Stimulated activated naive CD8-positive, alpha-beta T cell treated with anti-CD3 and anti-CD28 coated beads, Interleukin-15, amount 100 ng/mL, for 72 hours (primary cell): ENCODE measurements around the gene LTBP1.
"Not testable (repeated sequence)": the region's sequence is repeated elsewhere in the genome, so short reads cannot be mapped to it uniquely, and the experiment has no call there.

Source experiments
- ATAC-seq: fragments of 150-1000 bp; cut with Tn5 transposase; 2 replicates; pipeline ENCODE4 v1.10.0; 2021; ENCODE audit warnings: mild to moderate bottlenecking, moderate library complexity
- DNase-seq, 2 donors: peaks; one replicate each; pipeline ENCODE4 v3.0.0; 2021 to 2022
- H3K27ac Mint-ChIP-seq, 2 donors: one replicate each; pipeline ENCODE4 v1.8.0; 2022; ENCODE audit warnings: mild to moderate bottlenecking in 2 of 2, mixed read lengths in 2 of 2, moderate library complexity in 2 of 2
- H3K27me3 Mint-ChIP-seq: one replicate; pipeline ENCODE4 v1.8.0; 2022; ENCODE audit warnings: mixed read lengths
- H3K4me1 Mint-ChIP-seq: one replicate; pipeline ENCODE4 v1.8.0; 2022; ENCODE audit warnings: mild to moderate bottlenecking, mixed read lengths
- H3K4me3 Mint-ChIP-seq, 2 donors: one replicate each; pipeline ENCODE4 v1.8.0; 2022; ENCODE audit warnings: mild to moderate bottlenecking in 2 of 2, mixed read lengths in 2 of 2, moderate library complexity in 1 of 2
- H3K9me3 Mint-ChIP-seq, 2 donors: one replicate each; pipeline ENCODE4 v1.8.0; 2022; ENCODE audit warnings: mixed read lengths in 2 of 2

Gene LTBP1

DNA sequence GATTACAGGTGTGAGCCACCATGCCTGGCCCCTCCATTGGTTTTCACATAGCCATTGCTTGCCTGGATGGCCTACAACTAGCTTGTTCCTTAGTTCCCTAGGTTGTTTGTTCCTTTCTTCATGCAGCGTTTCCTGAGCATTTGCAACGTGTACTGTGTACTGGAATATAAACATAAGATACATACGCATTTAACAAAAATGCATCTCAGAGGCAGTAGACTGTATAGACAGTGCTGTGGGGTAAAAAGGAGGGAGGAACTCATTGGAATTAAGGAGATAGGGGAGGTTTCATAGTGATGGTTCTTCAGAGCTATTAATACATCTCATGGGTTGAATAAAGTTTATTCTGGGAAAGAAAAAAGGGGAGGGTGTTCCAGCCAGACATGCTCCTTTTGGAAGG is 269.2 kb downstream of the LTBP1 start:
- H3K4me3 Mint-ChIP-seq = no peak overlapping the region
- H3K27ac Mint-ChIP-seq = no peak overlapping the region
- DNase-seq (no peak), ATAC-seq (no peak)
- H3K9me3 Mint-ChIP-seq = no peaks in the 10 kb centered on the region
- peaks cover 12% of the 10 kb centered on the region for H3K4me1 Mint-ChIP-seq
- H3K27me3 Mint-ChIP-seq = peaks cover 6% of the 10 kb centered on the region

DNA sequence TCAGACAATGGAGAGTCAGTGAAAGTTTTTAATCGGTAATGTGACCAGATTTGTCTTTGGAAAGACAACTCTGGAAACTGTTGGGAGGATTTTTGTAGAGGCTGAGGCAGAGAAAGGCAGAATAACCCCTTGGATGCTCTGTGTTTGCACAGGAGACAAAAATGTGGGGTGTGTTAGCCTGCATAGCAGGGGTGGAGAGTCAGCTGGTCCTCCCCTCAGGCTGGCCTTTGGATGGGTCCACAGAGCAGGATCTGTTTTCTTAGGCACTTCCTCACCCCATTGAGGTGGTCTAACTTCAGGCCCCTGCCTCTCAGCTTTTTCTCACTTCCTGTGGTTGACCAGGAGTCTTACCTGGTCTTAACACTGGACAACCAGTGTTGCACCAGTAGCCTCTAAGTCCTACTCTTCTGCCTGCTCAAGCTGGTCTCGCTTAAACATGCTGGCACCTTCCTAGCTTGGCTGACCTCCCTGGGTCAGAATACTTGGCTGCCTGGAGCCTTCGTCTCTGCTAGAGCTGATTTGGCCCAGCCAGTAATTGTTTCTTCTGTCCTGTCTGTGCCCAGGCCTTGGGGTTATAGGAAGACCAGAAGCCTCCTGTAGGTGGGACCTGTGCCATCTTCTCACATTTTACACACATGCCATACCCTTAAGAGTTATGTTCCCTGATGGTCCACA is 269.9 kb downstream of the LTBP1 start:
- peak; percentile 35 for ATAC-seq
- peaks cover 6% of the 10 kb centered on the region for H3K27me3 Mint-ChIP-seq
- no peak for DNase-seq
- no peaks in the 10 kb centered on the region for H3K9me3 Mint-ChIP-seq
- H3K4me1 Mint-ChIP-seq = peaks cover 12% of the 10 kb centered on the region
- H3K27ac Mint-ChIP-seq = no peak overlapping the region
- no peak overlapping the region for H3K4me3 Mint-ChIP-seq

DNA sequence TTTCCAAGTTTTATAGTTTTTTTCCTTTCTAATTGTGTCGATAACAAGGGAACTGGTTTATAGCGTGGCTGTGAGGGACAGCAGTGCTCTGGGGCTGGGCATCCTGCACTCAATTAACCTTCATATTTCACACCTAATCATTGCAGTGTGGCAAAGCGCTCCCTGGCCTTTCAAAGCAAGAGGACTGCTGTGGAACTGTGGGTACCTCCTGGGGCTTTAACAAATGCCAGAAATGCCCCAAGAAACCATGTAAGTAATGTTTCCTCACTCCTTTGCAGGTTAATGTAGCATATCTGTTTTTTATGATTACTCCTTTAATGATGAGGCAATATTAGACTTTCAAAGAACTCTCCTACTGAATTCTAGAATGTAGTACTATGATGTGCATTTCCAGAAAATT is 270.7 kb downstream of the LTBP1 start:
- peaks cover 6% of the 10 kb centered on the region for H3K27me3 Mint-ChIP-seq
- ATAC-seq = no peak

DNA sequence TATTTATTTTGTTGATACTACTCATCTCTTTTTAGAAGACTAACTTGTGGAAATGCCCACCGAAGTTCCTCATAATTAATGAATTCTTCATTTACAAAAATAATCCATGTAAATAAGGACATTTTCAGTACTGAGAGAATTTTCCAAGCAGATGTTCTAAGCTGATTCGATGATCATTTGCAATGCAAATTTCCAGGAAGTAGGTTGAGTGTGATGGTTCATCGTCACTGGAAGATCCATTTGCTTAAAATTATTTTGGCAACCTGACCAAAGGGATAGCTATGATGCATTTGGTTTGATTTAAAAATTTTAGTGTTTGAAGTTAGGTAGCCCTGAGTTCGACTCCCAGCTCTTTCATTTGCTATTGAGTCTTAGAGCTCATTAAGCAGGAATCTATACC is 272.4 kb downstream of the LTBP1 start:
- Mint-ChIP-seq H3K9me3 (no peaks in the 10 kb centered on the region), H3K27me3 (peaks cover 6% of the 10 kb centered on the region), H3K27ac (no peak overlapping the region), H3K4me3 (no peak overlapping the region), H3K4me1 (peaks cover 12% of the 10 kb centered on the region)
- DNase-seq = no peak
- no peak for ATAC-seq

More for the DNA sequence above, 270.7 kb downstream of the LTBP1 start:
- no peak overlapping the region for H3K27ac Mint-ChIP-seq
- peaks cover 12% of the 10 kb centered on the region for H3K4me1 Mint-ChIP-seq
- no peaks in the 10 kb centered on the region for H3K9me3 Mint-ChIP-seq
- DNase-seq = no peak
- H3K4me3 Mint-ChIP-seq = no peak overlapping the region

DNA sequence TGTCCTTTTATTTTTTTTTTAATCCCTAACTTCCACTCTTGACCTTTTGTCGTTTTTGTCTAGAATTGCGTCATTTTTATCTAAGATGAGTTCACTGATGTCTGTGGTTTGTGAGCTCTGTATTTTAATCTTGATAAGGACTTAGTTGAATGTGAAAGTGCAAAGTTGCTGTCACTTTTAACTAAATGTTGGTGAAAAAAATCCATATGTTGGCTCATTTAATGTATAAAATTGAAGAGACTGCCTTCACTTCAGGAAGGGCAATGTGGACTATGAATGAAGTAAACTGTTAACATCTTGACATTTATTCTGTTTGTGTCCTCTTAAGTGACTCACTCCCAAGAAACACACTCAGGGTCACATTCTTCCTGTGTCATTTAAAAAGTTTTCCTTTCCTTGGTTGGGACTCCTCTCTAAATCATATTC is 273.1 kb downstream of the LTBP1 start:
- Mint-ChIP-seq H3K27me3 (peaks cover 6% of the 10 kb centered on the region), H3K9me3 (no peaks in the 10 kb centered on the region), H3K27ac (no peak overlapping the region), H3K4me1 (peaks cover 7% of the 10 kb centered on the region), H3K4me3 (peak overlapping the region in 1 of 2 donors; percentile 4)
- DNase-seq (no peak), ATAC-seq (no peak)

DNA sequence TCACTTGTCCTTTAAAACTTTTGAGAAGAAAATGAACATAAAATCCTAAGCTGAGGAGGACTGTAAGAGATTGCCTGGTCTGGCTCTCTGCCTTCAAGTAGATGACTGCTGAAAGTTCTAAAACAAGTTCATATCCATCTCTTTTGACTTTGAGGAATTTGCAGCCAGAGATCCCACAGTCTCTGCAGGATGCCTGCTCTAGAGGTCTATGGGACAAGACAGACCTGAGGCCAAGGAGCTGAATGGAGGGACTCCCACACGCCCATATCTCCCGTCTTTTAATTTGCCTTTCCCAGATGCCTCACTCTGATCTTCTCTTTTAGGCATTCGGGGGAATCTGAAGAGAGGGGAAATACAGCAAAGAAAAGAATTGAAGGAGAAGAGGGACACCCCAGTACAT is 273.8 kb downstream of the LTBP1 start:
- Mint-ChIP-seq H3K4me3 (no peak overlapping the region), H3K4me1 (peaks cover 7% of the 10 kb centered on the region), H3K27me3 (peaks cover 6% of the 10 kb centered on the region), H3K9me3 (peaks cover 4 to 6% of the 10 kb centered on the region in 2 donors), H3K27ac (peak overlapping the region in 1 of 2 donors; percentile 69)
- DNase-seq = no peak
- ATAC-seq = no peak

DNA sequence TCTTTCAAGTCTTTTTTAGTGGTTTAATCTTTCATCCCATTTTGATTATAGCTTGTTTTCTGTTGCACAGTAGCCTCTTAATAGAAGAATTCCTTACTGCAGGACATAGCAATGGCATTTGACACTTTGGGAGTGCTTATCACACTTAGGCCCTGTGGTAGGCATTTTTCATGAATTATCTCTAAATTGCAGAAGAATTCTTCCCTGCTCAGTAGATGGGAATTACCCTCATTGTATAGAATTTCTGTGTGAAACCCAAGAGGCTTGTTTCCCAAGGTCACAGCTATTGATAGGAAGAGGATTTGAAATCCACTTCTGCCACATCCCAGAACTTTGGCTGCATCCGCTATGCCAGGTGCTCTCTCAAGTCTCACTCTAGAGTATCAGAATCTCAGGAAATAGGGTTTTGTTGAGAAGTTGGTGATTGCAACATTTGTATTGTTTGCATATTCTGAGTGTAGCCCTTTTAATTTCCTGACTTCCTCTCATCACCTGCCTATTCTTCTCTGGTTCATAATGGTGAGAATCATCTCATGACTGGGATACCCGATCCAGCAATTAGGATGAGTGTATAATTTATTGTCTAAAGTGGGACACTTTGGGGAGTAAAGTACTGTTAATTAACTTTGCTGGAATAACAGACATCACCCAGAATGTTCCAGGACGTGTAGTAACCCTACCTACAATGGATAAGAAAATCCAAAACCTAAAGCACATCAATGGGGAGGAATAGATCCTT is 274.5 kb downstream of the LTBP1 start:
- Mint-ChIP-seq H3K27me3 (peaks cover 6% of the 10 kb centered on the region), H3K9me3 (peaks cover 5 to 11% of the 10 kb centered on the region in 2 donors), H3K4me3 (no peak overlapping the region), H3K4me1 (peaks cover 7% of the 10 kb centered on the region), H3K27ac (no peak overlapping the region)
- no peak for DNase-seq
- no peak for ATAC-seq

DNA sequence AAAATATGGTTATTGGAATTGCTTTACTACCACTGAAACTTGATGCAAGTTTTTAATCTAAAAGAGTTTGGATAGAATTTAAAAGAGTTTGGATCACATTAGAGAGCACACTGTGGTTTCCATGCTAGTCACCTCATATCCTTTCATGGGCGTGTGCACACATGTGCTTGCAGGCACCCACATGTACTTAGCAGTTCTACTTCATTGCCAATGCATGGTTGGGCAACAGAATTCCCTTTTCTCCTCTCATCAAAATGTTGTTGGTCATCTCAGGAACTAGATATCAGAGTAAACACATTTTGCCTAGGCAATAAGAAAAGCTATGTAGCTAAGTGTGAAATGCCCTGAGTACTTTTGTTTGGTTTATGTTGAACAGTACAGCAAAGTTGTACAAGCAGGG is 275.6 kb downstream of the LTBP1 start:
- no peak overlapping the region for H3K27ac Mint-ChIP-seq
- H3K9me3 Mint-ChIP-seq = peaks cover 5 to 11% of the 10 kb centered on the region in 2 donors
- peaks cover 7% of the 10 kb centered on the region for H3K4me1 Mint-ChIP-seq
- H3K27me3 Mint-ChIP-seq = peaks cover 6% of the 10 kb centered on the region
- ATAC-seq = no peak
- DNase-seq = no peak
- no peak overlapping the region for H3K4me3 Mint-ChIP-seq

DNA sequence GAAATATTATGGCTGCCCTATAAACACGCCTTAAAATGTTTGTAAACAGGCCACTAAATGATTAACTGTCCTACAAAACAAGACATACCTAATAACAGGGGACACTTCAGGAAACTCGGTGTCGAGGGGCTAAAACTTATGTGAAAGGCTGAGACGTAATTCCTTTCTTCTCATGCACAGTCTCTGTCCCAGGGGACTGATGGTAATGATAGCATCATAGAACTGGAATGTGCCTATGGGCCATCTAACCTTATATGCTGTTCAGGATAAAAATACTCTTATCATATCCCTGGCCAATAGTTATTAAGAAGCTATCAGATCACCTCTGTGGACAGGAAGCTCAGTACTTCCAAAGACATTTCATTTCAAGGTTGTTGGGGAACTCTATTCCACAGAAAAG is 277.1 kb downstream of the LTBP1 start:
- Mint-ChIP-seq H3K9me3 (peaks cover 5 to 11% of the 10 kb centered on the region in 2 donors), H3K4me3 (no peak overlapping the region), H3K27me3 (peaks cover 6% of the 10 kb centered on the region), H3K4me1 (peaks cover 7% of the 10 kb centered on the region), H3K27ac (no peak overlapping the region)
- DNase-seq (no peak), ATAC-seq (no peak)

DNA sequence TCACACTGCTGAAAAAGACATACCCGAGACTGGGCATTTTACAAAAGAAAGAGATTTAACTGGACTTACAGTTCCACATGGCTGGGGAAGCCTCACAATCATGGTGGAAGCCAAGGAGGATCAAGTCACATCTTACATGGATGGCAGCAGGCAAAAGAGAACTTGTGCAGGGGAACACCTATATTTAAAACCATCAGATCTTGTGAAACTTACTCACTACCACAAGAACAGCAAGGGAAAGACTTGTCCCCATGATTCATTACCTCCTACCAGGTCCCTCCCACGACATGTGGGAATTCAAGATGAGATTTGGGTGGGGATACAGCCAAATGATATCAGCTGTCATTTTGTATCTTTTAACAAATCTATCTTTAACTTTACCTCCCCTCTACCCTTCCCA is 278.6 kb downstream of the LTBP1 start:
- Mint-ChIP-seq H3K4me1 (no peaks in the 10 kb centered on the region), H3K4me3 (no peak overlapping the region), H3K9me3 (peaks cover 5 to 11% of the 10 kb centered on the region in 2 donors), H3K27me3 (peaks cover 4% of the 10 kb centered on the region), H3K27ac (no peak overlapping the region)
- DNase-seq (no peak), ATAC-seq (no peak)

DNA sequence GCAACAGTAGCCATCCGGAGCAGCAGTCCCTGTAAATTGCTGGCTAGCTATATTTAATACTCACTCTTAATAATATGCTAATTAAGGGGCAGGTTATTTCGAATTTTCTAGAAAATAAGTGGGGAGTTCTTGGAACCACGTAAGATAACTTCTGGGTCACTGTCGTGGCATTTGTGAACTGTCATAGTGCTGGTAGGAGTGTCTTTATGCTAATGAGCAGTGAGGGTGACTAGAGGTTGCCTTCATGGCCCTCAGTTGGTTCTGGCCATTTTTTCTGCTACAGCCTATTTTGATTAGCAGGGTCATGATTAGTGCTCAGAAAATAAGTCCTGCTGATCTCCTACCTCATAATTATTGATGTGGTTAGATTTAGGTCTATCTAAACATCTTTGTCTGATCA is 279.8 kb downstream of the LTBP1 start:
- no peaks in the 10 kb centered on the region for H3K27me3 Mint-ChIP-seq
- DNase-seq (no peak), ATAC-seq (no peak)
- no peak overlapping the region for H3K27ac Mint-ChIP-seq
- no peak overlapping the region for H3K4me3 Mint-ChIP-seq
- no peaks in the 10 kb centered on the region for H3K4me1 Mint-ChIP-seq
- H3K9me3 Mint-ChIP-seq = peaks cover 5 to 11% of the 10 kb centered on the region in 2 donors

DNA sequence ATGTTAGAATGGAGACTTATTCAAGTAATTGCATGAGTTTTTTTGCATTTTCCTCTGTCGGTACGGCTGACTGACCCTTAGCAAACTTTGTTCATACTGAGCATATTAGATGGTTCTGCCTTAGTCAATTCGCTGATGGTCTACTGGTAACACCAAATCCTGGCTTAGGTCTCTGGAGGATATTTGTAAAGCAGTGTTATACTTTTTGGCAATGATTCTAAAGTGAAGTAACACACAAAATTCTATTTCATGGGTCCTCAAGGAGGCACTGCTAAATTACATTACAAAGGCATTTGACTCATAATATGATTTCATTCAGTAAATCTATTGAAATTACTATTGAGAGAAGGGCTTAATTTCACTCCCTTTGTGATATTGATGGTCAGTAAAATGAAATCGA is 282.9 kb downstream of the LTBP1 start:
- DNase-seq = no peak

DNA sequence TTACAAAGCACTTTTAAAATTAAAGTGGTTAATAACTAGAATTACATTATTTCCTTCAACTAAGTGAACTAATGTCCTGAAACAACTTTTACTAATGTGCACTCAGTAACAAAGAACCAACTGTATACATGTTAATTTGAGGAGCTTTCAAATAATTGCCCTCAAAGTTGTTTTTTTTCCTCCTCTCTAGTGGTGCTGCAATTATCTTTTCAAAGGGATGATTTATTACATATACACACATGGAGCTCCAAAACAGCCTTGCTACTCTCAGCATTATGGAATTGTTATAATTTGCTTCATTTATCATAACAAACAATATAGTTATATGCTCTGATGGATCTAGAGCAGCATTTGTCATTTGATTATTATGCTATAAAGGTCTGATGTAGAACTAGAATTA is 283.4 kb downstream of the LTBP1 start:
- Mint-ChIP-seq H3K27ac (no peak overlapping the region), H3K9me3 (peaks cover 4 to 8% of the 10 kb centered on the region in 2 donors), H3K27me3 (peaks cover 21% of the 10 kb centered on the region), H3K4me1 (no peaks in the 10 kb centered on the region), H3K4me3 (no peak overlapping the region)
- no peak for DNase-seq
- ATAC-seq = no peak

More for the DNA sequence above, 282.9 kb downstream of the LTBP1 start:
- peaks cover 5 to 11% of the 10 kb centered on the region in 2 donors for H3K9me3 Mint-ChIP-seq
- no peaks in the 10 kb centered on the region for H3K4me1 Mint-ChIP-seq
- no peak overlapping the region for H3K4me3 Mint-ChIP-seq
- no peak overlapping the region for H3K27ac Mint-ChIP-seq
- peaks cover 16% of the 10 kb centered on the region for H3K27me3 Mint-ChIP-seq
- no peak for ATAC-seq

DNA sequence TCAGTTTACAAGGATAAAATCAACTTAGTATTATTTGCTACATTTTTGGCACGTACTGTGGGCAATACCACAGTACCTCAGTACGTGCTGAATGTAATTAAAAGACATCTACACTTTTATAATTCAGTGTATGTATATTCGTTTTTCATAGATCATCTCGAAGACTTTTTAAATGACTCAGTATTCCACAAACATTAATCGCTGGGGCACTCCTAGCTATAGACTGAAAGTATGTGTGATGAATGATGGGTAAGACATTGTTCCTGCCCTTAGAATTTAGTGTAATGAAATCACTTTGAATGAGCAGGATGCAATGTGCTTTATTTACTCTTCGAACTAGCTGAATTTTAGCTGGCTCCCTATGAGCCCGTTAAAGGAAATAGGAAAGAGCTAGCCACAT is 284.1 kb downstream of the LTBP1 start:
- DNase-seq = no peak

DNA sequence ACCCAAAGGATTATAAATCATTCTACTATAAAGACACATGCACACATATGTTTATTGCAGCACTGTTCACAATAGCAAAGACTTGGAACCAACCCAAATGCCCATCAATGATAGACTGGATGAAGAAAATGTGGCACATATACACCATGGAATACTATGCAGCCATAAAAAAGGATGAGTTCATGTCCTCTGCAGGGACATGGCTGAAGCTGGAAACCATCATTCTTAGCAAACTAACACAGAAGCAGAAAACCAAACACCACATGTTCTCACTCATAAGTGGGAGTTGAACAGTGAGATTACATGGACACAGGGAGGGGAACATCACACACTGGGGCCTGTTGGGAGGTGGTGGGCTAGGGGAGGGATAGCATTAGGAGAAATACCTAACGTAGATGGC is 288.8 kb downstream of the LTBP1 start:
- ATAC-seq, H3K27ac Mint-ChIP-seq, H3K4me1 Mint-ChIP-seq, H3K4me3 Mint-ChIP-seq, H3K9me3 Mint-ChIP-seq, DNase-seq: not testable (repeated sequence)
- peaks cover 21% of the 10 kb centered on the region for H3K27me3 Mint-ChIP-seq

More for the DNA sequence above, 284.1 kb downstream of the LTBP1 start:
- Mint-ChIP-seq H3K4me3 (no peak overlapping the region), H3K4me1 (no peaks in the 10 kb centered on the region), H3K9me3 (peaks cover 0 to 2% of the 10 kb centered on the region in 2 donors), H3K27me3 (peaks cover 21% of the 10 kb centered on the region), H3K27ac (no peak overlapping the region)
- ATAC-seq = no peak
